ENCODE data around the gene KARS1. TPM values are rescaled to one million over a fixed set of nuclear protein-coding genes. Genes with fewer than 3 reads are reported as not detected.
A peak's percentile ranks its signal among the peaks of the same experiment; 100 is the strongest.

The KARS1 gene
- total and polyA plus RNA-seq, 2 experiments from 2014 or later, result 117 to 130 TPM

DNA sequence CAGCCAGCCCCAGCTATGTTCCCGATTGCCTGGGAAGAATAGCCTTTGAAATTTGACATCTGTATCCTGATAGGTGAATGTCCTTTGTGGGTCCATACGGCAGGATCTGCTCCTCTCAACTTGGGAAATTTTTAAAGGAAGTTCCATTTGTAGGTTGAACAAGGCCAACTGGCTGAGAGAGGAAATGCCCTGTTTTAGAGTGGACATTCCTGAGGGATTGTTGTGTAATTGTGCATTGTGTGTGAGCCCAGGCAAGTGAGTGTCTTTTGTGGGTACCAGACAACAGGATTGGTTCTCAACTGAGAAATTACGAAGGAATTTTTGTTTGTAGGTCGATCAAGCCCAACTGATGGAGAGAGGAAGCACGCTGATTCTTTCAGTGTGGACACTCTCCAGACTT is 31.9 kb upstream of the KARS1 start:
- H3K4me2 ChIP-seq (ENCODE audit: unreplicated experiment), result no peak overlapping the region
- H3K4me3 ChIP-seq, result no peak overlapping the region
- no peak overlapping the region for H2AFZ ChIP-seq
- no peaks in the 10 kb centered on the region for H3K36me3 ChIP-seq (ENCODE audit: low read depth)
- no peaks in the 10 kb centered on the region for H3K9me3 ChIP-seq (ENCODE audit: low read depth)
- H3K4me1 ChIP-seq (ENCODE audit: insufficient read depth), result no peaks in the 10 kb centered on the region
- TF ChIP-seq EZH2 (IDR thresholded peaks at IDR 0.05; ENCODE audit: insufficient read depth, poor library complexity, severe bottlenecking) (no peak), EZH2phosphoT487 (IDR thresholded peaks at IDR 0.05; ENCODE audit: insufficient read depth, low read depth) (no peak)
- no peaks in the 10 kb centered on the region for H3K79me2 ChIP-seq (ENCODE audit: insufficient read depth)
- no peaks in the 10 kb centered on the region for H3F3A ChIP-seq (ENCODE audit: insufficient read depth)
- no peaks in the 10 kb centered on the region for H3K9me2 ChIP-seq (ENCODE audit: insufficient read depth)
- no peak overlapping the region for H3K27ac ChIP-seq
- WGBS, 2 experiments (ENCODE audit: low coverage in 1 of 2, low lambda C conversion rate in 2 of 2, missing lambda C conversion rate in 2 of 2), result 73 to 76% methylated on average over 5 of the region's 5 CpGs
- no peaks in the 10 kb centered on the region for H4K20me1 ChIP-seq (ENCODE audit: insufficient read depth)
- DNase-seq, result peak; percentile 6
- in situ Hi-C loops (cut with MboI), result no loop called here
- no peaks in the 10 kb centered on the region for H3K27me3 ChIP-seq (replicated peaks; ENCODE audit: insufficient read depth)
- no peak overlapping the region for H3K9ac ChIP-seq

DNA sequence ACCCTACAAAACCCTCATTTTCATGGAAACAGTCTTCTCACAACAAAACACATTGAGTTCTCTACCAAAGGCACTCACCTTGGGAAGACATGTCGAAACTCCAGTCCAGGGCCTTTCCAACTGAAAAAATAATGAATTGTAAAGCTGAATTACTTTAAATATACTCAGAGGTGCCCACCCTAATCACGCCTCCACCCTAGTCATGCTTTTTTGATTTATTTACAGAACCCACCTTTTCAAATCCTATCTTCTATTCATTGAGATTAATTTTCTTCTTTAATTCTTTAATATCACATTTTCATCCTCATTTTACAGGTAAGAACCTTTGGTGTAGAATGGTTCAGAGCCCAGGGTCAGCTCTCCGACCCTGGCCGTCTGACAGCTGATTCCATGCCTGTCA is 29.4 kb upstream of the KARS1 start, which contains the start of gene CPHXL2:
TSS of gene CPHXL2 (minus strand) at position 101 of the 400 bp plus-strand sequence. CDS start at position 91, 10 bp downstream.
- Histone ChIP-seq H3K4me2 (ENCODE audit: unreplicated experiment) (no peak within 1 kb of the TSS), H3F3A (ENCODE audit: insufficient read depth) (no peaks in the 10 kb centered on the region), H3K4me1 (ENCODE audit: insufficient read depth) (no peaks in the 10 kb centered on the region), H3K9me2 (ENCODE audit: insufficient read depth) (no peaks in the 10 kb centered on the region), H2AFZ (no peak within 1 kb of the TSS), H3K9me3 (ENCODE audit: low read depth) (no peaks in the 10 kb centered on the region), H3K27me3 (replicated peaks; ENCODE audit: insufficient read depth) (no peaks in the 10 kb centered on the region), H4K20me1 (ENCODE audit: insufficient read depth) (no peaks in the 10 kb centered on the region), H3K4me3 (no peak within 1 kb of the TSS), H3K9ac (no peak within 1 kb of the TSS), H3K27ac (no peak within 1 kb of the TSS), H3K79me2 (ENCODE audit: insufficient read depth) (no peaks in the 10 kb centered on the region), H3K36me3 (ENCODE audit: low read depth) (no peaks in the 10 kb centered on the region)
- 67 to 72% methylated on average over 4 of the region's 4 CpGs for WGBS, 2 experiments (ENCODE audit: low coverage in 1 of 2, low lambda C conversion rate in 2 of 2, missing lambda C conversion rate in 2 of 2)
- DNase-seq, result no peak
- TF ChIP-seq EZH2 (IDR thresholded peaks at IDR 0.05; ENCODE audit: insufficient read depth, poor library complexity, severe bottlenecking) (no peak), EZH2phosphoT487 (IDR thresholded peaks at IDR 0.05; ENCODE audit: insufficient read depth, low read depth) (no peak)
- in situ Hi-C loops (cut with MboI), result no loop called here

DNA sequence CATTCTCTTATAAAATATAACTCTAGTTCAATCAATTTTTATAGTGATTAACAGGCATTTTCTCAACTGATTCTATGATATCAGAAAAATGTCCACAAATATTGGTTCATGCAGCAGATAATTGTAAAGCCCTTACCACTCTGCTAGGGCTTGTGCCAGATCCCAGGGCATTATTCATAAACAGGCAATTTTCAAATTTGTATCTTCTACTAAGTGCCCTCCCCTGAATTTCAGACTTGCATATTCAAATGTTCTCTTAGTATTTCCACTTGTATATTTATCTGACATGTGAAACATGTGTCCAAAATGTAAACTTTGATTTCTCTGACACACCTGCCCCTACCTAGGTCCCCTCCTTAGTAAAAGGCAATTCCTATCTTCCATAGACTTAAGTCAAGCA is 20.0 kb upstream of the KARS1 start:
- Histone ChIP-seq H3K27me3 (replicated peaks; ENCODE audit: insufficient read depth) (no peaks in the 10 kb centered on the region), H3K27ac (no peak overlapping the region), H3K9me2 (ENCODE audit: insufficient read depth) (no peaks in the 10 kb centered on the region), H2AFZ (no peak overlapping the region), H3K4me1 (ENCODE audit: insufficient read depth) (no peaks in the 10 kb centered on the region), H3F3A (ENCODE audit: insufficient read depth) (no peaks in the 10 kb centered on the region), H3K4me2 (ENCODE audit: unreplicated experiment) (no peak overlapping the region), H4K20me1 (ENCODE audit: insufficient read depth) (no peaks in the 10 kb centered on the region), H3K4me3 (no peak overlapping the region), H3K79me2 (ENCODE audit: insufficient read depth) (no peaks in the 10 kb centered on the region), H3K9ac (no peak overlapping the region), H3K9me3 (ENCODE audit: low read depth) (no peaks in the 10 kb centered on the region), H3K36me3 (ENCODE audit: low read depth) (no peaks in the 10 kb centered on the region)
- no peak for DNase-seq
- TF ChIP-seq EZH2 (IDR thresholded peaks at IDR 0.05; ENCODE audit: insufficient read depth, poor library complexity, severe bottlenecking) (no peak), EZH2phosphoT487 (IDR thresholded peaks at IDR 0.05; ENCODE audit: insufficient read depth, low read depth) (no peak)
- in situ Hi-C loops (cut with MboI), result no loop called here

GRCh38 chr16:75660726-75661302 is 13.3 kb upstream of the KARS1 start:
- in situ Hi-C loops (cut with MboI), result no loop called here
- H3K9me3 ChIP-seq (ENCODE audit: low read depth), result no peaks in the 10 kb centered on the region
- no peaks in the 10 kb centered on the region for H3K4me1 ChIP-seq (ENCODE audit: insufficient read depth)
- peaks cover 30% of the 10 kb centered on the region for H3K79me2 ChIP-seq (ENCODE audit: insufficient read depth)
- no peak overlapping the region for H3K27ac ChIP-seq
- H3K4me3 ChIP-seq, result no peak overlapping the region
- H4K20me1 ChIP-seq (ENCODE audit: insufficient read depth), result no peaks in the 10 kb centered on the region
- DNase-seq, result no peak
- 61 to 68% methylated on average over 4 of the region's 4 CpGs for WGBS, 2 experiments (ENCODE audit: low coverage in 1 of 2, low lambda C conversion rate in 2 of 2, missing lambda C conversion rate in 2 of 2)
- no peak overlapping the region for H3K9ac ChIP-seq
- H3K36me3 ChIP-seq (ENCODE audit: low read depth), result peaks cover 35% of the 10 kb centered on the region
- H3F3A ChIP-seq (ENCODE audit: insufficient read depth), result no peaks in the 10 kb centered on the region
- no peak overlapping the region for H3K4me2 ChIP-seq (ENCODE audit: unreplicated experiment)
- TF ChIP-seq EZH2 (IDR thresholded peaks at IDR 0.05; ENCODE audit: insufficient read depth, poor library complexity, severe bottlenecking), result no peak
- no peak for TF ChIP-seq EZH2phosphoT487 (IDR thresholded peaks at IDR 0.05; ENCODE audit: insufficient read depth, low read depth)
- no peaks in the 10 kb centered on the region for H3K27me3 ChIP-seq (replicated peaks; ENCODE audit: insufficient read depth)
- H2AFZ ChIP-seq, result no peak overlapping the region
- H3K9me2 ChIP-seq (ENCODE audit: insufficient read depth), result no peaks in the 10 kb centered on the region

DNA sequence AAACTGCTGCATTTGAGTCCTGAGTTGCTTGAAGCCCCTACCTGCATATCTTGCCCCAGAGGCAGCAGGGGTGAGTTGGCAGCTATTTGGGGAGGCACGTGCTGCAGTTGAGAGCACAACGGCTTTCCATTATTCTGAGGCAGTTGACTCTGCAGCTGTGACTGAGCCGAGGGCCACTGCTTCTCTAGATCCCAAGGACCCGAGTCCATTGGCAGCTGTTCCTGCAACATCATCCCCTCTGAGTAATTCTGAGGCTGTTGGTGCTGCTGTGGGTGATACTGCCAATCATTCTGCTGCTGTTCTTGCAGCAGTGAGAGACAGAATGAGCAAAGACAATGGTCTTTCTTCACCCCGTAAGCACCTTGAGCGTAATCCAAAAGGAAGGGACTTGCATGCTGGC is 12.9 kb upstream of the KARS1 start:
- in situ Hi-C loops (cut with MboI), result no loop called here
- no peak for DNase-seq
- no peaks in the 10 kb centered on the region for H3K9me2 ChIP-seq (ENCODE audit: insufficient read depth)
- no peaks in the 10 kb centered on the region for H3K4me1 ChIP-seq (ENCODE audit: insufficient read depth)
- H3K4me2 ChIP-seq (ENCODE audit: unreplicated experiment), result no peak overlapping the region
- no peak overlapping the region for H3K4me3 ChIP-seq
- H4K20me1 ChIP-seq (ENCODE audit: insufficient read depth), result no peaks in the 10 kb centered on the region
- H2AFZ ChIP-seq, result no peak overlapping the region
- H3K36me3 ChIP-seq (ENCODE audit: low read depth), result peaks cover 40% of the 10 kb centered on the region
- H3K9ac ChIP-seq, result no peak overlapping the region
- H3K79me2 ChIP-seq (ENCODE audit: insufficient read depth), result peaks cover 35% of the 10 kb centered on the region
- no peaks in the 10 kb centered on the region for H3K9me3 ChIP-seq (ENCODE audit: low read depth)
- TF ChIP-seq EZH2phosphoT487 (IDR thresholded peaks at IDR 0.05; ENCODE audit: insufficient read depth, low read depth), result no peak
- no peak overlapping the region for H3K27ac ChIP-seq
- no peaks in the 10 kb centered on the region for H3K27me3 ChIP-seq (replicated peaks; ENCODE audit: insufficient read depth)
- no peaks in the 10 kb centered on the region for H3F3A ChIP-seq (ENCODE audit: insufficient read depth)
- WGBS, 2 experiments (ENCODE audit: low coverage in 1 of 2, low lambda C conversion rate in 2 of 2, missing lambda C conversion rate in 2 of 2), result 92 to 96% methylated on average over 6 of the region's 6 CpGs

Data from GM23248 (cell line).